Liver (tissue), 9 donors: ENCODE measurements around the gene DMD. TPM values are rescaled to one million over a fixed set of nuclear protein-coding genes. Genes with fewer than 3 reads are reported as not detected.

Experiments
- DNase-seq: peaks from one replicate; pipeline ENCODE4 v3.0.0-alpha.2; 2017; ENCODE audit warnings: low spot score
- H3K27ac ChIP-seq, 2 donors: one replicate each; pipeline ENCODE4 v1.7.0; 2013; ENCODE audit warnings: inconsistent platforms in 2 of 2, low read length in 2 of 2, control low read depth in 1 of 2, low read depth in 1 of 2, mild to moderate bottlenecking in 1 of 2
- H3K27me3 ChIP-seq, 4 donors: one replicate each; pipeline versions ENCODE4 v1.6.1 to v1.7.0; 2013; ENCODE audit warnings: low read length in 3 of 4, inconsistent platforms in 1 of 4, mild to moderate bottlenecking in 1 of 4, moderate library complexity in 1 of 4; ENCODE audit not compliant: control insufficient read depth in 4 of 4, insufficient read depth in 4 of 4
- H3K36me3 ChIP-seq, 4 donors: one replicate each; pipeline versions ENCODE4 v1.6.1 to v1.7.0; 2013; ENCODE audit warnings: low read length in 3 of 4, mild to moderate bottlenecking in 3 of 4, low read depth in 1 of 4, moderate library complexity in 1 of 4; ENCODE audit not compliant: control insufficient read depth in 4 of 4, insufficient read depth in 3 of 4
- H3K4me1 ChIP-seq, 4 donors: one replicate each; pipeline versions ENCODE4 v1.6.1 to v1.7.0; 2013; ENCODE audit warnings: low read length in 3 of 4, mild to moderate bottlenecking in 3 of 4, moderate library complexity in 1 of 4; ENCODE audit not compliant: control insufficient read depth in 4 of 4, insufficient read depth in 4 of 4
- H3K4me3 ChIP-seq, 3 donors: one replicate each; pipeline versions ENCODE4 v1.6.1 to v1.7.0; 2013; ENCODE audit warnings: low read length in 3 of 3, control low read depth in 1 of 3, low read depth in 1 of 3, mild to moderate bottlenecking in 1 of 3
- H3K9ac ChIP-seq, 2 donors: one replicate each; pipeline ENCODE4 v1.7.0; 2013; ENCODE audit warnings: low read length in 2 of 2, mild to moderate bottlenecking in 2 of 2, moderate library complexity in 2 of 2, control low read depth in 1 of 2, low read depth in 1 of 2
- H3K9me3 ChIP-seq, 4 donors: one replicate each; pipeline versions ENCODE4 v1.6.1 to v1.7.0; 2013; ENCODE audit warnings: low read length in 3 of 4; ENCODE audit not compliant: control insufficient read depth in 4 of 4
- FOXA1 ChIP-seq: IDR thresholded peaks from 2 replicates; pipeline ENCODE4 v1.6.1; 2016; ENCODE audit warnings: antibody characterized with exemption
- FOXA2 ChIP-seq: IDR thresholded peaks from 2 replicates; pipeline ENCODE4 v1.6.1; 2016; ENCODE audit warnings: antibody characterized with exemption
- GABPA ChIP-seq, 2 donors: IDR thresholded peaks in 1 of 2; conservative IDR thresholded peaks in 1 of 2; 2 replicates each; pipeline ENCODE4 v1.6.1; 2016; ENCODE audit warnings: antibody characterized with exemption in 2 of 2, mild to moderate bottlenecking in 1 of 2, moderate library complexity in 1 of 2
- HNF4A ChIP-seq, 2 donors: conservative IDR thresholded peaks; 2 replicates each; pipeline ENCODE4 v1.6.1; 2016; ENCODE audit warnings: antibody characterized with exemption in 2 of 2, mild to moderate bottlenecking in 2 of 2
- RXRA ChIP-seq, 2 donors: IDR thresholded peaks; 2 replicates each; pipeline ENCODE4 v1.6.1; 2017 to 2018; ENCODE audit warnings: antibody characterized with exemption in 2 of 2, mild to moderate bottlenecking in 1 of 2
- SP1 ChIP-seq: IDR thresholded peaks from 2 replicates; pipeline ENCODE4 v1.6.1; 2018; ENCODE audit warnings: antibody characterized with exemption, mild to moderate bottlenecking
- YY1 ChIP-seq: IDR thresholded peaks from 2 replicates; pipeline ENCODE4 v1.6.1; 2016; ENCODE audit warnings: antibody characterized with exemption, mild to moderate bottlenecking
- WGBS: extraction: QIAGEN DNeasy Blood & Tissue Kit; methylation state at CpG from one replicate; pipeline ENCODE4 v1.1.7; 2013; 5-methylcytosine and 5-hydroxymethylcytosine counted together
- polyA plus RNA-seq, 2 donors: library from polyadenylated mRNA; stranded (reverse) in 1 of 2; unstranded in 1 of 2; fragments of 200-250 nt in 1 of 2; fragments of >200 nt in 1 of 2; fragmentation: Nextera tagmentation in 1 of 2; extraction: Ambion mirVana in 1 of 2; gene quantifications; one replicate each; pipeline versions ENCODE4 v1.2.1 to v1.2.3, GENCODE V29; 2013 to 2015
- total RNA-seq, 2 donors: library from RNA; depleted of rRNA; stranded (reverse); fragments of >200 nt; gene quantifications; one replicate each; pipeline ENCODE4 v1.2.3, GENCODE V29; 2014
- TF ChIP-seq, protein P1 (sequence below): IDR thresholded peaks from 2 replicates; pipeline ENCODE4 v1.6.1; 2016; ENCODE audit warnings: antibody characterized with exemption, mild to moderate bottlenecking
- TF ChIP-seq, protein P2 (sequence below): IDR thresholded peaks from 2 replicates; pipeline ENCODE4 v1.6.1; 2016; ENCODE audit warnings: antibody characterized with exemption
- TF ChIP-seq, protein P3 (sequence below): IDR thresholded peaks from 2 replicates; pipeline ENCODE4 v1.6.1; 2016; ENCODE audit warnings: antibody characterized with exemption
- donor health status: healthy.
- donor health status: healthy.
- donor health status: healthy.
- donor health status: healthy.
- donor health status: healthy.

DMD gene
- total and polyA plus RNA-seq, 4 donors, result 14.6 to 61.9 (median 23.9) TPM

DNA sequence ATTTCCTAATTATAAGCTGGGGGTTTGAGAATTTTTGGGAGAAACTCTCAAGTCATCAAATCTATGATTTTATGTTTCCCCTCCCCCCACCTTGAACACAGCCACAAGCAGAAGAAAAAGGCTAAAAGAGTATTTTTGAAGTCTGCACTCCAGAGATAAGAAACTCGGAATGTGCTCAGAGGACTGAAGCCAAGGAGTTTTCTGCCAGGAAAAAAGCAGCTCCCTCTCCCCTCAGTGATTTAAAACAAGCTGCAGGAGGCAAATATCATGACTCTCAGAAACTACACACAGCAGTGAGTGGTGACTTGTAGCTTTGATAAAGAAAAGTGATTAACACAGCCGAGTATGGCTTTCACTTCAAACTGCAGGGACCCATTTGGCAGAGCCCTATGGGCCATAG lies 1339.3 kb downstream of the DMD start:
- TF ChIP-seq GABPA (IDR thresholded peaks at IDR 0.05 in 1 of 2, conservative IDR thresholded peaks at IDR 0.05 in 1 of 2), result no peak
- Histone ChIP-seq H3K4me1 (peaks cover 0 to 3% (median 0%) of the 10 kb centered on the region in 4 donors), H3K27me3 (no peaks in the 10 kb centered on the region), H3K9me3 (no peaks in the 10 kb centered on the region), H3K36me3 (no peaks in the 10 kb centered on the region), H3K9ac (no peak overlapping the region), H3K27ac (no peak overlapping the region), H3K4me3 (no peak overlapping the region)
- WGBS, result 16% methylated on average over 2 of the region's 2 CpGs
- no peak for DNase-seq

- H3K4me3 ChIP-seq, result no peak overlapping the region
- no peak for DNase-seq
- peaks cover 0 to 3% (median 0%) of the 10 kb centered on the region in 4 donors for H3K4me1 ChIP-seq
- H3K36me3 ChIP-seq, result no peaks in the 10 kb centered on the region
- TF ChIP-seq, protein P1, sequence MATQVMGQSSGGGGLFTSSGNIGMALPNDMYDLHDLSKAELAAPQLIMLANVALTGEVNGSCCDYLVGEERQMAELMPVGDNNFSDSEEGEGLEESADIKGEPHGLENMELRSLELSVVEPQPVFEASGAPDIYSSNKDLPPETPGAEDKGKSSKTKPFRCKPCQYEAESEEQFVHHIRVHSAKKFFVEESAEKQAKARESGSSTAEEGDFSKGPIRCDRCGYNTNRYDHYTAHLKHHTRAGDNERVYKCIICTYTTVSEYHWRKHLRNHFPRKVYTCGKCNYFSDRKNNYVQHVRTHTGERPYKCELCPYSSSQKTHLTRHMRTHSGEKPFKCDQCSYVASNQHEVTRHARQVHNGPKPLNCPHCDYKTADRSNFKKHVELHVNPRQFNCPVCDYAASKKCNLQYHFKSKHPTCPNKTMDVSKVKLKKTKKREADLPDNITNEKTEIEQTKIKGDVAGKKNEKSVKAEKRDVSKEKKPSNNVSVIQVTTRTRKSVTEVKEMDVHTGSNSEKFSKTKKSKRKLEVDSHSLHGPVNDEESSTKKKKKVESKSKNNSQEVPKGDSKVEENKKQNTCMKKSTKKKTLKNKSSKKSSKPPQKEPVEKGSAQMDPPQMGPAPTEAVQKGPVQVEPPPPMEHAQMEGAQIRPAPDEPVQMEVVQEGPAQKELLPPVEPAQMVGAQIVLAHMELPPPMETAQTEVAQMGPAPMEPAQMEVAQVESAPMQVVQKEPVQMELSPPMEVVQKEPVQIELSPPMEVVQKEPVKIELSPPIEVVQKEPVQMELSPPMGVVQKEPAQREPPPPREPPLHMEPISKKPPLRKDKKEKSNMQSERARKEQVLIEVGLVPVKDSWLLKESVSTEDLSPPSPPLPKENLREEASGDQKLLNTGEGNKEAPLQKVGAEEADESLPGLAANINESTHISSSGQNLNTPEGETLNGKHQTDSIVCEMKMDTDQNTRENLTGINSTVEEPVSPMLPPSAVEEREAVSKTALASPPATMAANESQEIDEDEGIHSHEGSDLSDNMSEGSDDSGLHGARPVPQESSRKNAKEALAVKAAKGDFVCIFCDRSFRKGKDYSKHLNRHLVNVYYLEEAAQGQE, result no peak
- TF ChIP-seq, protein P2, sequence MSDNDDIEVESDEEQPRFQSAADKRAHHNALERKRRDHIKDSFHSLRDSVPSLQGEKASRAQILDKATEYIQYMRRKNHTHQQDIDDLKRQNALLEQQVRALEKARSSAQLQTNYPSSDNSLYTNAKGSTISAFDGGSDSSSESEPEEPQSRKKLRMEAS, result no peak
- TF ChIP-seq YY1 (no peak), GABPA (IDR thresholded peaks at IDR 0.05 in 1 of 2, conservative IDR thresholded peaks at IDR 0.05 in 1 of 2) (no peak)
- TF ChIP-seq, protein P3, sequence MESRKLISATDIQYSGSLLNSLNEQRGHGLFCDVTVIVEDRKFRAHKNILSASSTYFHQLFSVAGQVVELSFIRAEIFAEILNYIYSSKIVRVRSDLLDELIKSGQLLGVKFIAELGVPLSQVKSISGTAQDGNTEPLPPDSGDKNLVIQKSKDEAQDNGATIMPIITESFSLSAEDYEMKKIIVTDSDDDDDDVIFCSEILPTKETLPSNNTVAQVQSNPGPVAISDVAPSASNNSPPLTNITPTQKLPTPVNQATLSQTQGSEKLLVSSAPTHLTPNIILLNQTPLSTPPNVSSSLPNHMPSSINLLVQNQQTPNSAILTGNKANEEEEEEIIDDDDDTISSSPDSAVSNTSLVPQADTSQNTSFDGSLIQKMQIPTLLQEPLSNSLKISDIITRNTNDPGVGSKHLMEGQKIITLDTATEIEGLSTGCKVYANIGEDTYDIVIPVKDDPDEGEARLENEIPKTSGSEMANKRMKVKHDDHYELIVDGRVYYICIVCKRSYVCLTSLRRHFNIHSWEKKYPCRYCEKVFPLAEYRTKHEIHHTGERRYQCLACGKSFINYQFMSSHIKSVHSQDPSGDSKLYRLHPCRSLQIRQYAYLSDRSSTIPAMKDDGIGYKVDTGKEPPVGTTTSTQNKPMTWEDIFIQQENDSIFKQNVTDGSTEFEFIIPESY, result no peak
- no peaks in the 10 kb centered on the region for H3K27me3 ChIP-seq
- H3K27ac ChIP-seq, result no peak overlapping the region
- H3K9me3 ChIP-seq, result no peaks in the 10 kb centered on the region
- H3K9ac ChIP-seq, result no peak overlapping the region
Observed at GRCh38 chrX:31870267-31870666, 1341.1 kb downstream of the DMD start.

DNA sequence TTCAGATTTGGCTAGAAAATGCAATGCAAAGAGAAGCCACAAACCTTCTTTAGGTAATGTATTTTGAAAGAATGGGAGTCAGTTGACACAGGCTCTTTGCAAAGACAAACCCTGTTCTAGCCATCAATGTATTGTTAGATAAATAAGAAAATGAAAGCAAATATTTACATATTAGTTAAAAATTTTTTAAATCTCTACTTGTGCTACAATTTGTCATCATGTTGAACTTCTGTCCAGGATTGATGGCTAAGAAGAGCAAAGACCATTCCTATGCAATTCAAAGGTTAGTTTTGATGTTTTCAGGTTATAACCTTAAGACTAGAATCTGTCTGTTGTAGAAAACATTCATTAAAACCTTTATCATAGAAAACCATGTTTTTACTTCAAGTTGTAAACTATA lies 1350.7 kb downstream of the DMD start:
- peaks cover 0 to 2% (median 0%) of the 10 kb centered on the region in 4 donors for H3K27me3 ChIP-seq
- TF ChIP-seq FOXA1, result peak; percentile 23
- no peak for TF ChIP-seq SP1
- peak; percentile 83 to 86 for TF ChIP-seq HNF4A (conservative IDR thresholded peaks at IDR 0.05)
- no peak for TF ChIP-seq YY1
- TF ChIP-seq RXRA (IDR thresholded peaks at IDR 0.05), result peak; percentile 17 to 57
- TF ChIP-seq FOXA2, result peak; percentile 45
- H3K27ac ChIP-seq, result no peak overlapping the region
- no peak overlapping the region for H3K9ac ChIP-seq
- no peak for DNase-seq
- H3K36me3 ChIP-seq, result no peaks in the 10 kb centered on the region
- H3K4me3 ChIP-seq, result no peak overlapping the region
- peaks cover 0 to 14% (median 5%) of the 10 kb centered on the region in 4 donors for H3K4me1 ChIP-seq
- H3K9me3 ChIP-seq, result no peaks in the 10 kb centered on the region
